Smooth muscle cell (in vitro differentiated cells): ENCODE data around the gene VSNL1. TPM values are rescaled to one million over a fixed set of nuclear protein-coding genes. Genes with fewer than 3 reads are reported as not detected.

Experiments used
- DNase-seq: peaks from one replicate; lab custom pipeline; 2025; ENCODE audit not compliant: unreplicated experiment; lab: John Stamatoyannopoulos, UW
- H2AFZ ChIP-seq: fragments of 200-600 bp; sonication (generic); 2 replicates; pipeline ENCODE4 v1.6.0; 2016; ENCODE audit warnings: antibody characterized with exemption, low read depth, mild to moderate bottlenecking
- H3F3A ChIP-seq: fragments of 200-600 bp; sonication (generic); 2 replicates; pipeline ENCODE4 v1.6.0; 2017; ENCODE audit warnings: antibody characterized with exemption, low read depth
- H3K27ac ChIP-seq: fragments of 200-600 bp; sonication (generic); 2 replicates; pipeline ENCODE4 v1.5.1; 2016; ENCODE audit warnings: low read depth, mild to moderate bottlenecking
- H3K27me3 ChIP-seq: fragments of 200-600 bp; sonication (generic); 2 replicates; pipeline ENCODE4 v1.6.1; 2016; ENCODE audit warnings: low read depth, mild to moderate bottlenecking
- H3K36me3 ChIP-seq: fragments of 200-600 bp; sonication (generic); 2 replicates; pipeline ENCODE4 v1.5.1; 2016; ENCODE audit warnings: low read depth
- H3K4me1 ChIP-seq: fragments of 200-600 bp; sonication (generic); 2 replicates; pipeline ENCODE4 v1.5.1; 2016; ENCODE audit warnings: low read depth
- H3K4me2 ChIP-seq: fragments of 200-600 bp; sonication (generic); 2 replicates; pipeline ENCODE4 v1.6.0; 2016; ENCODE audit warnings: mild to moderate bottlenecking
- H3K4me3 ChIP-seq: fragments of 200-600 bp; sonication (generic); 2 replicates; pipeline ENCODE4 v1.5.1; 2016; ENCODE audit warnings: mild to moderate bottlenecking
- H3K79me2 ChIP-seq: fragments of 200-600 bp; sonication (generic); 2 replicates; pipeline ENCODE4 v1.6.0; 2016; ENCODE audit warnings: low read depth, mild to moderate bottlenecking
- H3K9ac ChIP-seq: fragments of 200-600 bp; sonication (generic); 2 replicates; pipeline ENCODE4 v1.6.0; 2016; ENCODE audit warnings: low read depth
- H3K9me3 ChIP-seq: fragments of 200-600 bp; sonication (generic); replicated peaks from 2 replicates; pipeline ENCODE4 v1.5.1; 2016; ENCODE audit warnings: low read depth
- H4K20me1 ChIP-seq: fragments of 200-600 bp; sonication (generic); 2 replicates; pipeline ENCODE4 v1.6.0; 2016; ENCODE audit warnings: low read depth
- WGBS: methylation state at CpG from one replicate; pipeline ENCODE4 v1.1.7; 2016; ENCODE audit warnings: low lambda C conversion rate; 5-methylcytosine and 5-hydroxymethylcytosine counted together
- polyA plus RNA-seq: library from polyadenylated mRNA; unstranded; fragments of >200 nt; fragmentation: Nextera tagmentation; extraction: Ambion mirVana; gene quantifications from 2 replicates; pipeline ENCODE4 v1.2.1, GENCODE V29; 2016
- total RNA-seq: library from RNA; depleted of rRNA; stranded (reverse); fragments of >200 nt; gene quantifications from 2 replicates; pipeline ENCODE4 v1.2.3, GENCODE V29; 2014
- TF ChIP-seq, protein P1 (sequence below): fragments of 200-600 bp; sonication (generic); IDR thresholded peaks from 2 replicates; pipeline ENCODE4 v1.5.1; 2017; ENCODE audit warnings: borderline replicate concordance, mild to moderate bottlenecking, antibody characterized with exemption; ENCODE audit not compliant: insufficient read depth, poor library complexity, severe bottlenecking

Gene VSNL1
- total and polyA plus RNA-seq, 2 experiments from 2014 or later = 2.8 to 4.5 TPM

DNA sequence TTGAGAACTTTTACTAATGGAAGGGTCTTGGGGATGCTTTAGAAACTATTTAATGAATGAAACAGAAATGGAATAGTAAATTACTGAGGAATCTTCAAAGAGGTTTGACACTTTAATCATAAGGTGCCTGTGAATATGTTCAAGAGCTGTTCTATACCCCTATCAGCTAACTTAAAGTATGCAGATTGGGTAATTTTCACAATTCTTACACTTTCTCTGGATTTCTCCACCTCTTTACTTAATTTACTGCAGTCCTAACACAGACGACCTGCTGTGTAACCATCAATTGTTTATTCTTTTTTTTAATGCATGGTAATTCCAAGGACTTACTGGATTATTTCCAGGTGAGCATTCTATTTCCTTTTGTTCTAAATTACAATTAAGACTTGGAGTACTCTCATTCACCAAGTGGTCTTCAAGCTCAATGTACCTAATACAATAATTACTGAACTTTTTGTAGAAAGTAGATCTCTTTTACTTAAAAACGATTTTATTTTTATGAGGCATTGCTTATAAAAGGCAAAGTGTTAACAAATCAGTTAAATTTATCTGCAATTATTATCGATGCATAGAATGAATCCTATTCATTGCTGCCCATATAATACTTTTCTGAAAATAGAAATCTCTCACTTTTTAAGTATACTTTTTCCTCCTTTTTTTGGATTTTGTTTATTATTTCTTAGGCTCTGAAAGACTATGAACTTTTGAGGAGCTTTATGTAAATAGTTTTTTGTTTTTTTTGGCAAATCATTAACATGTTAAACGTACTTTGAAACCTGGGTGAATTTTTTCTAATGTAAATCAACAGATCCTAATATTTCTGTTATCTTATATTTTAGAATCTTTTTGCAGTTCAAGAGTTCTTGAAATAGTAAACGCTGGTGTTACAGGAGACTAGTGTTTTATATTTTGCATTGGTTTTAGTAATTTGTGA lies 5.5 kb downstream of the VSNL1 start:
- peaks cover 6% of the 10 kb centered on the region for H3K27me3 ChIP-seq
- H3K4me2 ChIP-seq = no peak overlapping the region
- no peaks in the 10 kb centered on the region for H3K9me3 ChIP-seq
- no peaks in the 10 kb centered on the region for H3K36me3 ChIP-seq
- no peaks in the 10 kb centered on the region for H3F3A ChIP-seq
- no peaks in the 10 kb centered on the region for H3K79me2 ChIP-seq
- DNase-seq = no peak
- no peaks in the 10 kb centered on the region for H4K20me1 ChIP-seq
- peaks cover 52% of the 10 kb centered on the region for H3K4me1 ChIP-seq
- H3K27ac ChIP-seq = no peak overlapping the region
- no peak overlapping the region for H3K9ac ChIP-seq
- TF ChIP-seq, protein P1, sequence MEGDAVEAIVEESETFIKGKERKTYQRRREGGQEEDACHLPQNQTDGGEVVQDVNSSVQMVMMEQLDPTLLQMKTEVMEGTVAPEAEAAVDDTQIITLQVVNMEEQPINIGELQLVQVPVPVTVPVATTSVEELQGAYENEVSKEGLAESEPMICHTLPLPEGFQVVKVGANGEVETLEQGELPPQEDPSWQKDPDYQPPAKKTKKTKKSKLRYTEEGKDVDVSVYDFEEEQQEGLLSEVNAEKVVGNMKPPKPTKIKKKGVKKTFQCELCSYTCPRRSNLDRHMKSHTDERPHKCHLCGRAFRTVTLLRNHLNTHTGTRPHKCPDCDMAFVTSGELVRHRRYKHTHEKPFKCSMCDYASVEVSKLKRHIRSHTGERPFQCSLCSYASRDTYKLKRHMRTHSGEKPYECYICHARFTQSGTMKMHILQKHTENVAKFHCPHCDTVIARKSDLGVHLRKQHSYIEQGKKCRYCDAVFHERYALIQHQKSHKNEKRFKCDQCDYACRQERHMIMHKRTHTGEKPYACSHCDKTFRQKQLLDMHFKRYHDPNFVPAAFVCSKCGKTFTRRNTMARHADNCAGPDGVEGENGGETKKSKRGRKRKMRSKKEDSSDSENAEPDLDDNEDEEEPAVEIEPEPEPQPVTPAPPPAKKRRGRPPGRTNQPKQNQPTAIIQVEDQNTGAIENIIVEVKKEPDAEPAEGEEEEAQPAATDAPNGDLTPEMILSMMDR = no peak
- WGBS = 35% methylated on average over 5 of the region's 5 CpGs
- no peak overlapping the region for H2AFZ ChIP-seq
- no peak overlapping the region for H3K4me3 ChIP-seq

DNA sequence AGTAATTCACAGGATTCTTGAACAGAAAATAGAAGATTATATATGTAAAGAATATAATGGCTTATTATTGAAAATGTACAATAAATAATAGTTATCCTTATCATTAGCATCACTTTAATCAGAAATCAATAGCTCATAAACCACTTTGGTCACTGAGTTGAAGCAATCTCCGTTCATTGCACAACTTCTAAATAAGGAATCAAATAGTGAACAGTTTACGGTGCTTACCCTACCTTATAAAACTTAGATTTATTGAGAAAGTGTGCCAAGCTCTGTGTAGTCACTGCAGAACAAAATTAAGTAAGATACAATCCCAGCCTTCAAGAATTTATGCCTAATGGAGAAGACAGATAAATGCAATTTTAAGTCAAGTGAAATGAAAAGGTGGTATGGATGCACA lies 6.7 kb downstream of the VSNL1 start:
- no peaks in the 10 kb centered on the region for H3K79me2 ChIP-seq
- no peak overlapping the region for H2AFZ ChIP-seq
- H3F3A ChIP-seq = no peaks in the 10 kb centered on the region
- H3K9ac ChIP-seq = no peak overlapping the region
- no peak for DNase-seq
- 75% methylated on average over 2 of the region's 2 CpGs for WGBS
- TF ChIP-seq, protein P1 = no peak
- H3K4me1 ChIP-seq = peaks cover 48% of the 10 kb centered on the region
- H3K4me2 ChIP-seq = no peak overlapping the region
- no peaks in the 10 kb centered on the region for H4K20me1 ChIP-seq
- H3K27ac ChIP-seq = no peak overlapping the region
- peaks cover 6% of the 10 kb centered on the region for H3K27me3 ChIP-seq
- no peaks in the 10 kb centered on the region for H3K36me3 ChIP-seq
- no peak overlapping the region for H3K4me3 ChIP-seq
- no peaks in the 10 kb centered on the region for H3K9me3 ChIP-seq

DNA sequence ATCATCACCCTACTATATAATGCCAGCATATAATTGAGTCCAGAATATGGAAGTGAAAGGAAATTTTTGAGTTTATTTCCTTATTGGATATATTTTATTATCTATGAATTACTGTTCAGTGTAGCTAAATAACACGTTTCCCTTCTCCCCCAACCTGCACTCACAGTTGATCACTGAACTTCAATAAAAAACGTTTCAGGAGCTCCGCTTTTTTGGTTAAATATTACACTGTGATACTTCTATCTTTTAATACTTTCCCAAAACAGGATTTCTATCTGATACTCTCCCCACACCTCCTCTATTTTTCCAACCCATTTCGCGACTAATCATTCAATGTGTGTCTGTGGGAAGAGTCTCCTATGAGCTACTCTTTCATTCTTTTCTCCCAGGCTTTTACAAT lies 7.2 kb downstream of the VSNL1 start:
- Histone ChIP-seq H2AFZ (no peak overlapping the region), H3K4me1 (peaks cover 47% of the 10 kb centered on the region), H3K79me2 (no peaks in the 10 kb centered on the region), H3K9ac (no peak overlapping the region), H4K20me1 (no peaks in the 10 kb centered on the region), H3F3A (no peaks in the 10 kb centered on the region), H3K4me3 (no peak overlapping the region), H3K4me2 (no peak overlapping the region), H3K27me3 (peaks cover 6% of the 10 kb centered on the region), H3K27ac (no peak overlapping the region), H3K36me3 (no peaks in the 10 kb centered on the region), H3K9me3 (no peaks in the 10 kb centered on the region)
- WGBS = 67% methylated on average over 5 of the region's 5 CpGs
- DNase-seq = no peak
- TF ChIP-seq, protein P1 = no peak

DNA sequence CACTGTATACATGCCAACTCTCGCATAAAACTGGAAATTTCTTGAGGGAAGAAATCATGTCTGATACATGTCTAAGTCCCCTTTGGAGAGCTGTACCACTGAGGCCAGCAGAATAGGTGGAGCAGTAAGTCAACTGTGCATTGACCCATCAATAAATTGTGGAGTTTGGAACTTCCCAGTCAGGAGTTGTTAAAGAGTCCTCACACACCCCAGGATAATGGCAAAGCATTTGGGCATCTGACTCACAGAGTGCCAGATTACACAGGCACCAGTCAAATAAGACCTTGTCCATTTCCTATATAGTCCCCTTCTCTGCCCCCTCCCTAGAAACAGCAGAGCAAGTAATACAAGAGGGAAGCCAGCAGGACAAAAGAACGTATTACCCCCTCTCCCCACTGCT lies 10.4 kb downstream of the VSNL1 start:
- H3K9ac ChIP-seq = no peak overlapping the region
- WGBS = 96% methylated on average over 2 of the region's 2 CpGs
- H4K20me1 ChIP-seq = no peaks in the 10 kb centered on the region
- no peak overlapping the region for H3K4me2 ChIP-seq
- H3K36me3 ChIP-seq = no peaks in the 10 kb centered on the region
- no peaks in the 10 kb centered on the region for H3F3A ChIP-seq
- H3K79me2 ChIP-seq = no peaks in the 10 kb centered on the region
- peaks cover 32% of the 10 kb centered on the region for H3K4me1 ChIP-seq
- no peak overlapping the region for H3K27ac ChIP-seq
- H3K9me3 ChIP-seq = no peaks in the 10 kb centered on the region
- no peaks in the 10 kb centered on the region for H3K27me3 ChIP-seq
- DNase-seq = no peak
- H3K4me3 ChIP-seq = no peak overlapping the region
- no peak overlapping the region for H2AFZ ChIP-seq
- TF ChIP-seq, protein P1 = no peak
